DOHH2 (cell line): ENCODE results near the gene TIE1.

Experiments used
- H3F3A ChIP-seq: fragments of 200-600 bp; sonication (generic), shearing (Covaris generic); 2 replicates; pipeline ENCODE4 v1.6.0; 2016; ENCODE audit warnings: antibody characterized with exemption, mild to moderate bottlenecking; ENCODE audit not compliant: control insufficient read depth, insufficient read depth
- H3K27ac ChIP-seq: fragments of 200-600 bp; sonication (generic); 2 replicates; pipeline ENCODE4 v1.5.1; 2014; ENCODE audit warnings: low read depth, mild to moderate bottlenecking, low read length, moderate library complexity
- H3K27me3 ChIP-seq: fragments of 200-600 bp; sonication (generic); 2 replicates; pipeline ENCODE4 v1.6.1; 2014; ENCODE audit warnings: mild to moderate bottlenecking, low read length, mixed read lengths; ENCODE audit not compliant: control insufficient read depth
- H3K36me3 ChIP-seq: fragments of 200-600 bp; sonication (generic); 2 replicates; pipeline ENCODE4 v1.6.1; 2014; ENCODE audit warnings: mild to moderate bottlenecking, low read length, moderate library complexity, mixed read lengths; ENCODE audit not compliant: control insufficient read depth
- H3K4me1 ChIP-seq: fragments of 200-600 bp; sonication (generic); 2 replicates; pipeline ENCODE4 v1.6.1; 2014; ENCODE audit warnings: mild to moderate bottlenecking, low read length, mixed read lengths; ENCODE audit not compliant: control insufficient read depth
- H3K4me2 ChIP-seq: fragments of 200-600 bp; sonication (generic); 2 replicates; pipeline ENCODE4 v1.6.0; 2014; ENCODE audit warnings: mild to moderate bottlenecking, low read length, moderate library complexity
- H3K4me3 ChIP-seq: fragments of 200-600 bp; sonication (generic); 2 replicates; pipeline ENCODE4 v1.5.1; 2014; ENCODE audit warnings: mild to moderate bottlenecking, low read length, mixed read lengths
- H3K79me2 ChIP-seq: fragments of 200-600 bp; sonication (generic); 2 replicates; pipeline ENCODE4 v1.6.1; 2014; ENCODE audit warnings: mild to moderate bottlenecking, low read length, mixed read lengths; ENCODE audit not compliant: control insufficient read depth
- H3K9me2 ChIP-seq: fragments of 200-600 bp; sonication (generic); replicated peaks from 2 replicates; pipeline ENCODE4 v1.6.1; 2014; ENCODE audit warnings: mild to moderate bottlenecking, low read length, mixed read lengths; ENCODE audit not compliant: control insufficient read depth
- H3K9me3 ChIP-seq: fragments of 200-600 bp; sonication (generic); 2 replicates; pipeline ENCODE4 v1.6.1; 2014; ENCODE audit warnings: antibody characterized with exemption, low read length, mixed read lengths; ENCODE audit not compliant: control insufficient read depth, insufficient read depth
- H4K20me1 ChIP-seq: fragments of 200-600 bp; sonication (generic); 2 replicates; pipeline ENCODE4 v1.6.0; 2014; ENCODE audit warnings: low read depth, mild to moderate bottlenecking, antibody characterized with exemption, low read length, moderate library complexity; ENCODE audit not compliant: control insufficient read depth, insufficient read depth
- EZH2phosphoT487 ChIP-seq: fragments of 200-600 bp; sonication (generic); IDR thresholded peaks from 2 replicates; pipeline ENCODE4 v1.6.1; 2017; ENCODE audit warnings: borderline replicate concordance, mild to moderate bottlenecking, antibody characterized with exemption, low read length, moderate library complexity, mixed read lengths
- TF ChIP-seq, protein P1 (sequence below): fragments of 200-600 bp; sonication (generic); IDR thresholded peaks from one replicate; pipeline ENCODE4 v1.5.1; 2014; ENCODE audit warnings: antibody characterized with exemption, mild to moderate bottlenecking, low read depth, low read length; ENCODE audit not compliant: poor library complexity, severe bottlenecking

The TIE1 gene

DNA sequence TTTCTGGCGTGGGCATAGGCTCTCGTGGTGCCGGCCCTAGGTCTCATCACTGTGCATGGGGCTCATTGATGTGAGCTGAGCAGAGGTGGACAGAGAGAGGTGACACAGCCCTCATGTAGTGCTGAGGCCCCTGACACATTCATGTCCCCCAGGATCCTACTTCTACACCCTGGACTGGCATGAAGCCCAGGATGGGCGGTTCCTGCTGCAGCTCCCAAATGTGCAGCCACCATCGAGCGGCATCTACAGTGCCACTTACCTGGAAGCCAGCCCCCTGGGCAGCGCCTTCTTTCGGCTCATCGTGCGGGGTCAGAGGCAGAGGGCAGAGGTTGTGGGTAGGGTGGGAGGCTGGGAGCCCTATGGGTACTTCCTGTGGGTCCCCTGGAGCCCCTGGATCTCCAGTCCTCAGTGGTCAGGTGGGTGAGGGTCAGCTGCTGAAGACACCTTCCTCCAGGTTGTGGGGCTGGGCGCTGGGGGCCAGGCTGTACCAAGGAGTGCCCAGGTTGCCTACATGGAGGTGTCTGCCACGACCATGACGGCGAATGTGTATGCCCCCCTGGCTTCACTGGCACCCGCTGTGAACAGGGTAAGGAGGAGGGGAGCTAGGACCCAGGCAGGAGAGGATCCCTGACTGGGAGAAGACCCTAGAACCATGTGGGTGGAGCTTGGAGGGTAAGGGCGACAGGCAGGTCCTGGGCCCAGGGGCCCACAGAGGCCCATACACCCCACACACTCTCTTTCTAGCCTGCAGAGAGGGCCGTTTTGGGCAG is 6.1 kb downstream of the TIE1 start:
- Histone ChIP-seq H3K36me3 (no peaks in the 10 kb centered on the region), H3K27ac (no peak overlapping the region), H3K4me3 (no peak overlapping the region), H3K27me3 (0 out of 2 replicates have a peak, but pooled peaks cover 3% of the 10 kb centered on the region), H4K20me1 (no peaks in the 10 kb centered on the region), H3K9me3 (no peaks in the 10 kb centered on the region), H3F3A (no peaks in the 10 kb centered on the region), H3K4me1 (peaks cover 5% of the 10 kb centered on the region; the same call in 1 of the 2 replicates), H3K9me2 (no peaks in the 10 kb centered on the region), H3K4me2 (no peak overlapping the region), H3K79me2 (no peaks in the 10 kb centered on the region)
- TF ChIP-seq, protein P1, sequence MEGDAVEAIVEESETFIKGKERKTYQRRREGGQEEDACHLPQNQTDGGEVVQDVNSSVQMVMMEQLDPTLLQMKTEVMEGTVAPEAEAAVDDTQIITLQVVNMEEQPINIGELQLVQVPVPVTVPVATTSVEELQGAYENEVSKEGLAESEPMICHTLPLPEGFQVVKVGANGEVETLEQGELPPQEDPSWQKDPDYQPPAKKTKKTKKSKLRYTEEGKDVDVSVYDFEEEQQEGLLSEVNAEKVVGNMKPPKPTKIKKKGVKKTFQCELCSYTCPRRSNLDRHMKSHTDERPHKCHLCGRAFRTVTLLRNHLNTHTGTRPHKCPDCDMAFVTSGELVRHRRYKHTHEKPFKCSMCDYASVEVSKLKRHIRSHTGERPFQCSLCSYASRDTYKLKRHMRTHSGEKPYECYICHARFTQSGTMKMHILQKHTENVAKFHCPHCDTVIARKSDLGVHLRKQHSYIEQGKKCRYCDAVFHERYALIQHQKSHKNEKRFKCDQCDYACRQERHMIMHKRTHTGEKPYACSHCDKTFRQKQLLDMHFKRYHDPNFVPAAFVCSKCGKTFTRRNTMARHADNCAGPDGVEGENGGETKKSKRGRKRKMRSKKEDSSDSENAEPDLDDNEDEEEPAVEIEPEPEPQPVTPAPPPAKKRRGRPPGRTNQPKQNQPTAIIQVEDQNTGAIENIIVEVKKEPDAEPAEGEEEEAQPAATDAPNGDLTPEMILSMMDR: no peak
- no peak for TF ChIP-seq EZH2phosphoT487

DNA sequence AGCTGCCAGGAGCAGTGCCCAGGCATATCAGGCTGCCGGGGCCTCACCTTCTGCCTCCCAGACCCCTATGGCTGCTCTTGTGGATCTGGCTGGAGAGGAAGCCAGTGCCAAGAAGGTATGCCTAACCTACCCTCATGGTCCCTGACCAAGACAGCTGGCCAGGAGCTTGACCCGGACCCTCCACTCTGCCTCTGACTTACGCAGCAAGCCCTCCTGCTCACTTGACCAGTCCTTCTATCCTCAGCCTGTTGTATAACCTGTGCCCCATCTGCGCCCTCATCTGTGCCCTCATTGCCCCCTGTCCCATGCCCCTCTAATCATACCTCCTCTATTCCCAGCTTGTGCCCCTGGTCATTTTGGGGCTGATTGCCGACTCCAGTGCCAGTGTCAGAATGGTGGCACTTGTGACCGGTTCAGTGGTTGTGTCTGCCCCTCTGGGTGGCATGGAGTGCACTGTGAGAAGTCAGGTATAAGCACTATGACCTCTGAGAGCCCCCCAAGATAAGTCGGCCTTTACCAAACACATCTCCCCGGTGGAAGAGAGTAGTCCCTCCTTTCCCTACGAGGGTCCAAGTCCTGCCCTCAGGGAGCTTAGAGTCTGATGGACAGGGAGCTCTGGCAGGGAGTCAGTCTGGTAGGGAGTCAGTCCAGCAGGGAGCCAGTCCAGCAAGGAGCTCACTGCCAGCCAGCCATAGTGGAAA is 6.8 kb downstream of the TIE1 start:
- TF ChIP-seq, protein P1: no peak
- TF ChIP-seq EZH2phosphoT487: no peak
- Histone ChIP-seq H3F3A (no peaks in the 10 kb centered on the region), H3K9me3 (no peaks in the 10 kb centered on the region), H3K4me2 (no peak overlapping the region), H3K27ac (no peak overlapping the region), H4K20me1 (no peaks in the 10 kb centered on the region), H3K36me3 (no peaks in the 10 kb centered on the region), H3K4me1 (peaks cover 5% of the 10 kb centered on the region; the same call in 1 of the 2 replicates), H3K79me2 (no peaks in the 10 kb centered on the region), H3K9me2 (no peaks in the 10 kb centered on the region), H3K27me3 (0 out of 2 replicates have a peak, but pooled peaks cover 2% of the 10 kb centered on the region), H3K4me3 (no peak overlapping the region)

DNA sequence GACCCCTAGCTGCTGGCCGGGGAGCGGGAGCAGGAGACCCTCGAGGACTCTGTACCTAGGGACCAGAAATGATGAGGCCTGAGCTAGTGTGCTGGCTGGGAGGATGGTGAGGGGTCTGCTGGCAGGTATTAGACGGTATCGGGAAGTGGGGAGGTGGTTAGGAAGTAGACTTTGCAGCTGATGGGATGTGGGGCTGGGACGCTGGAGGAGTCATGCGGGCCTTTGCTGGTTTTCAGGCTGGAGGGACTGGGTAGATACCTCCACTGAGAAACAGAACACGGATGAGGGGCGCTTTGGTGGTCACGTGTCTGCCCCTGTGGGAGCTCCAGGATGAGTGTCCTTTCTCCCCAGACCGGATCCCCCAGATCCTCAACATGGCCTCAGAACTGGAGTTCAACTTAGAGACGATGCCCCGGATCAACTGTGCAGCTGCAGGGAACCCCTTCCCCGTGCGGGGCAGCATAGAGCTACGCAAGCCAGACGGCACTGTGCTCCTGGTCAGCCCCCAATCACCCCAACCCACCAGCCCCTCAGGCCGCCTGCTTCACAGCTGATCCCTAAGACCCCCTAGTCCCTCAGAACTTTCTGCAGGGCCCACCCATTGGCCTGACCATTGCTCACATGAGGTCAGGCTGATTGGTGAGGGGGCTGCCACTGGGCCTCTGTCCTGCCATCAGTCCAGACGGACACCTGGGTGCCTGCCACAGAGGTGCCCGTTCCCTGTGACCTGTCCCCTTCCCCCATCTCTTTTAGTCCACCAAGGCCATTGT is 8.0 kb downstream of the TIE1 start:
- H3K36me3 ChIP-seq: no peaks in the 10 kb centered on the region
- no peaks in the 10 kb centered on the region for H3K79me2 ChIP-seq
- no peaks in the 10 kb centered on the region for H3K27me3 ChIP-seq
- H3K27ac ChIP-seq: no peak overlapping the region
- no peak overlapping the region for H3K4me2 ChIP-seq
- H3K4me3 ChIP-seq: no peak overlapping the region
- H3K4me1 ChIP-seq: peaks cover 5% of the 10 kb centered on the region; the same call in 1 of the 2 replicates
- no peak for TF ChIP-seq EZH2phosphoT487
- TF ChIP-seq, protein P1: no peak
- no peaks in the 10 kb centered on the region for H3F3A ChIP-seq
- H4K20me1 ChIP-seq: no peaks in the 10 kb centered on the region
- no peaks in the 10 kb centered on the region for H3K9me2 ChIP-seq
- H3K9me3 ChIP-seq: no peaks in the 10 kb centered on the region
